GM12874 (cell line): Measurements from ENCODE around the gene HDC.

ENCODE experiments used
- TF ChIP-seq, protein P1 (sequence below): IDR thresholded peaks from 2 replicates; pipeline ENCODE4 v1.5.1; 2011; ENCODE audit warnings: low read depth, mild to moderate bottlenecking, control low read depth, low read length, moderate library complexity; ENCODE audit not compliant: insufficient read depth

HDC gene

GRCh38 chr15:50256188-50257041 is 9.1 kb downstream of the HDC start:
- TF ChIP-seq, protein P1, sequence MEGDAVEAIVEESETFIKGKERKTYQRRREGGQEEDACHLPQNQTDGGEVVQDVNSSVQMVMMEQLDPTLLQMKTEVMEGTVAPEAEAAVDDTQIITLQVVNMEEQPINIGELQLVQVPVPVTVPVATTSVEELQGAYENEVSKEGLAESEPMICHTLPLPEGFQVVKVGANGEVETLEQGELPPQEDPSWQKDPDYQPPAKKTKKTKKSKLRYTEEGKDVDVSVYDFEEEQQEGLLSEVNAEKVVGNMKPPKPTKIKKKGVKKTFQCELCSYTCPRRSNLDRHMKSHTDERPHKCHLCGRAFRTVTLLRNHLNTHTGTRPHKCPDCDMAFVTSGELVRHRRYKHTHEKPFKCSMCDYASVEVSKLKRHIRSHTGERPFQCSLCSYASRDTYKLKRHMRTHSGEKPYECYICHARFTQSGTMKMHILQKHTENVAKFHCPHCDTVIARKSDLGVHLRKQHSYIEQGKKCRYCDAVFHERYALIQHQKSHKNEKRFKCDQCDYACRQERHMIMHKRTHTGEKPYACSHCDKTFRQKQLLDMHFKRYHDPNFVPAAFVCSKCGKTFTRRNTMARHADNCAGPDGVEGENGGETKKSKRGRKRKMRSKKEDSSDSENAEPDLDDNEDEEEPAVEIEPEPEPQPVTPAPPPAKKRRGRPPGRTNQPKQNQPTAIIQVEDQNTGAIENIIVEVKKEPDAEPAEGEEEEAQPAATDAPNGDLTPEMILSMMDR = no peak

DNA sequence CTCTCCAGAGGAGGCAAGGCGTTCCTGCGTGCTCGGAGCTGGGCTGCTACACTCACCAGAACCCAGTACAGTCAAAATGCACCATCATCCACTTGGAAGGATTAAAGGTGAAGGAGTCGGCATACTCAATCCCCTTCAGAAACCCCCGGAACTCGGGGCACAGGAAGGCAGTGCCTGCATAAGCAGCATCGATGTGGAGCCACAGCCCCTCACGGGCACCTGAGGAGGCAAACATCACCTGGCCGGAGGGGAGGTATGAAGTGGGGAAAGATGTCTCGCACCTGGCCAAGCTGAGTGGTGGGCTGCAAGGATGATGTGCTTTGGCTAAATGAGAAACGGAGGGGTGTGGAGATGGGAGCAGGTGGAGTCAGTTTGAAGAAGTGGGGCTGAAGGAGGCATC is 13.0 kb downstream of the HDC start:
- TF ChIP-seq, protein P1 = no peak

DNA sequence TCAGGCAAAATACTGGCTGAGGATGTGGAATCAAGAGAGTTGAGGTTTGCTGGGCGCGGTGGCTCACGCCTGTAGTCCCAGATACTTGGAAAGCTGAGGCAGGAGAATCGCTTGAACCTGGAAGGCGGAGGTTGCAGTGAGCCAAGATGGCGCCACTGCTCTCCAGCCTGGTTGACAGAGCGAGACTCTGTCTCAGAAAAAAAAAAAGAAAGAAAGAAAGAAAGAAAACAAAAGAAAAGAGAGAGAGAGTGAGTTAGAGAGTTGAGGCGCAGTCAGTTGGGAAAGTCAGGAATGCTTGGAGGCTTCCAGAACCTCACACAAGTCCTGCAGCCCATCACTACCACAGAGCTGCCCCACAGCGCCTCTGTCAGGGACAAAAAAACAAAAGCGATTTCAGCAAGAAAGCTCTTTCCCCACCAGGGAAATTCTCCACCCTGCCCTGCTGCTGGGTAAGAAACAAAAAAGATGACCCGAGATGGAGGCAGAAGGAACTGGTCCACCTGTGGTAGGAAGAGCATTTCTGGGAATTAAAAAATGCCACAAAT is 13.8 kb downstream of the HDC start:
- TF ChIP-seq, protein P1 = no peak

GRCh38 chr15:50250760-50251394 is 14.6 kb downstream of the HDC start:
- TF ChIP-seq, protein P1 = no peak

DNA sequence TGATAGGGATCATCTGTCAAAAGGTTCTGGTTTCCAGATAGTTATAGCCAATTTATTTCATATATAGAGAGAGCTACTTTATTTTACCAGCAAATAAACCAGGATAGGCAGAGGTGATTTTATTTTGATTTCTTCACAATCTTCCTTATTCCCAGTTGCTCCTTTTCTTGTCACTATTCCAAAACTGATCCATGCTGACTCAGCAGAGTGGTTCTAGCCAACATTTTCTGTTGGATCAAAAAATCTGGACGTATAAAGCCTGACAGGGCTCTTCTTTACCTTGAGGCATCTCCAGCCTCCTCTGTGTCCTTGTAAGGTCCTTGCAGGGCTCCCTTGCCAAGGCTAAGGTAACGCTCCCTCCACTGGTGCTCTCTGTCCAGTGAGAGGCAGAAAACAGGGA is 15.8 kb downstream of the HDC start:
- TF ChIP-seq, protein P1 = no peak

DNA sequence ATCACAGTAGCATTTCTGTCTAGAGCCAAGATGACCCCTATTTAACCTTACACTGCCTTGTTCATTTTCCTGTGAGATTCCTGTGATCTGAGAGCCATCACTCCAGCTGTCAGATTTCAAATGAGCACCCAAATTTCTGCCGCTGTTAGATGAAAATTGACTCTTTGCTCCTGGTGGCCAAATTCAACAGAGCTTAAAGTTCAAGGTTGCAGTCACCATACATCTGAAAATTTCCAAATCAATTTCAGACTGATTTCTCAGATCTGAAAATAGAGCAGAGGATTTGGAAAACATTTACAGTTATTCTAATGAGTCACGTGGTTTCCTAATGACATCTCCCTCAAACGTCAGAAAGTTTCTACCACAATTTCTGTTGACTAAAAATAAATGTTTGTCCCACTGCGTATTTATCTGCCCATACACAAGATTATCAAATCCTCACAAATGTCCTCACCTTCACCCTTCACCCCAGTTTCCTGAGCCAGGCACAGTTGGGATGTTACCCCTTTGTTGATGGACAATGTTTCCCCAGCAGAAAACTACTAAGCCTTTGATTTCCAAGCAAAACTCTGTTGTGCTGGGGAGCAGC is 16.4 kb downstream of the HDC start:
- TF ChIP-seq, protein P1 = no peak
